Smooth muscle cell (in vitro differentiated cells): ENCODE data around the gene BOD1. TPM values are rescaled to one million over a fixed set of nuclear protein-coding genes. Genes with fewer than 3 reads are reported as not detected.
A peak's percentile ranks its signal among the peaks of the same experiment; 100 is the strongest.

Source experiments
- DNase-seq: peaks from one replicate; lab custom pipeline; 2025; ENCODE audit not compliant: unreplicated experiment; lab: John Stamatoyannopoulos, UW
- H2AFZ ChIP-seq: fragments of 200-600 bp; sonication (generic); 2 replicates; pipeline ENCODE4 v1.6.0; 2016; ENCODE audit warnings: antibody characterized with exemption, low read depth, mild to moderate bottlenecking
- H3F3A ChIP-seq: fragments of 200-600 bp; sonication (generic); 2 replicates; pipeline ENCODE4 v1.6.0; 2017; ENCODE audit warnings: antibody characterized with exemption, low read depth
- H3K27ac ChIP-seq: fragments of 200-600 bp; sonication (generic); 2 replicates; pipeline ENCODE4 v1.5.1; 2016; ENCODE audit warnings: low read depth, mild to moderate bottlenecking
- H3K27me3 ChIP-seq: fragments of 200-600 bp; sonication (generic); 2 replicates; pipeline ENCODE4 v1.6.1; 2016; ENCODE audit warnings: low read depth, mild to moderate bottlenecking
- H3K36me3 ChIP-seq: fragments of 200-600 bp; sonication (generic); 2 replicates; pipeline ENCODE4 v1.5.1; 2016; ENCODE audit warnings: low read depth
- H3K4me1 ChIP-seq: fragments of 200-600 bp; sonication (generic); 2 replicates; pipeline ENCODE4 v1.5.1; 2016; ENCODE audit warnings: low read depth
- H3K4me2 ChIP-seq: fragments of 200-600 bp; sonication (generic); 2 replicates; pipeline ENCODE4 v1.6.0; 2016; ENCODE audit warnings: mild to moderate bottlenecking
- H3K4me3 ChIP-seq: fragments of 200-600 bp; sonication (generic); 2 replicates; pipeline ENCODE4 v1.5.1; 2016; ENCODE audit warnings: mild to moderate bottlenecking
- H3K79me2 ChIP-seq: fragments of 200-600 bp; sonication (generic); 2 replicates; pipeline ENCODE4 v1.6.0; 2016; ENCODE audit warnings: low read depth, mild to moderate bottlenecking
- H3K9ac ChIP-seq: fragments of 200-600 bp; sonication (generic); 2 replicates; pipeline ENCODE4 v1.6.0; 2016; ENCODE audit warnings: low read depth
- H3K9me3 ChIP-seq: fragments of 200-600 bp; sonication (generic); replicated peaks from 2 replicates; pipeline ENCODE4 v1.5.1; 2016; ENCODE audit warnings: low read depth
- H4K20me1 ChIP-seq: fragments of 200-600 bp; sonication (generic); 2 replicates; pipeline ENCODE4 v1.6.0; 2016; ENCODE audit warnings: low read depth
- CTCF ChIP-seq: fragments of 200-600 bp; sonication (generic); IDR thresholded peaks from 2 replicates; pipeline ENCODE4 v1.5.1; 2017; ENCODE audit warnings: borderline replicate concordance, mild to moderate bottlenecking, antibody characterized with exemption; ENCODE audit not compliant: insufficient read depth, poor library complexity, severe bottlenecking
- WGBS: methylation state at CpG from one replicate; pipeline ENCODE4 v1.1.7; 2016; ENCODE audit warnings: low lambda C conversion rate; 5-methylcytosine and 5-hydroxymethylcytosine counted together
- polyA plus RNA-seq: library from polyadenylated mRNA; unstranded; fragments of >200 nt; fragmentation: Nextera tagmentation; extraction: Ambion mirVana; gene quantifications from 2 replicates; pipeline ENCODE4 v1.2.1, GENCODE V29; 2016
- total RNA-seq: library from RNA; depleted of rRNA; stranded (reverse); fragments of >200 nt; gene quantifications from 2 replicates; pipeline ENCODE4 v1.2.3, GENCODE V29; 2014

Gene BOD1
- total and polyA plus RNA-seq, 2 experiments from 2014 or later: 56.5 to 58.3 TPM

GRCh38 chr5:173615884-173616576, 420 bp downstream of the BOD1 start:
- peak overlapping the region; percentile 88 for H3K4me3 ChIP-seq
- peak; percentile 54 for DNase-seq
- H3K9me3 ChIP-seq: no peaks in the 10 kb centered on the region
- no peaks in the 10 kb centered on the region for H3F3A ChIP-seq
- H3K27me3 ChIP-seq: no peaks in the 10 kb centered on the region
- no peaks in the 10 kb centered on the region for H3K36me3 ChIP-seq
- H4K20me1 ChIP-seq: peaks cover 48% of the 10 kb centered on the region
- peak overlapping the region; percentile 86 for H3K4me2 ChIP-seq
- H3K9ac ChIP-seq: peak overlapping the region; percentile 98
- WGBS: 2% methylated on average over 44 of the region's 55 CpGs
- TF ChIP-seq CTCF: peak; percentile 44
- peaks cover 49% of the 10 kb centered on the region for H3K79me2 ChIP-seq
- H2AFZ ChIP-seq: peak overlapping the region; percentile 74
- H3K27ac ChIP-seq: peak overlapping the region; percentile 93
- H3K4me1 ChIP-seq: peaks cover 23% of the 10 kb centered on the region

- peaks cover 56% of the 10 kb centered on the region for H3K79me2 ChIP-seq
- no peak for TF ChIP-seq CTCF
- H3K4me1 ChIP-seq: peaks cover 23% of the 10 kb centered on the region
- 77% methylated on average over 7 of the region's 7 CpGs for WGBS
- H3K27ac ChIP-seq: no peak overlapping the region
- H2AFZ ChIP-seq: no peak overlapping the region
- H3K27me3 ChIP-seq: no peaks in the 10 kb centered on the region
- no peaks in the 10 kb centered on the region for H3K9me3 ChIP-seq
- no peak for DNase-seq
- peaks cover 62% of the 10 kb centered on the region for H4K20me1 ChIP-seq
- peaks cover 6% of the 10 kb centered on the region for H3K36me3 ChIP-seq
- H3F3A ChIP-seq: no peaks in the 10 kb centered on the region
- peak overlapping the region; percentile 88 for H3K4me3 ChIP-seq
- peak overlapping the region; percentile 34 for H3K9ac ChIP-seq
- H3K4me2 ChIP-seq: peak overlapping the region; percentile 86
These were observed 1.9 kb downstream of the BOD1 start for GRCh38 chr5:173614591-173614990.

GRCh38 chr5:173613433-173614159, 2.9 kb downstream of the BOD1 start:
- Histone ChIP-seq H3K9ac (no peak overlapping the region), H3K79me2 (peaks cover 56% of the 10 kb centered on the region), H2AFZ (no peak overlapping the region), H3K36me3 (peaks cover 8% of the 10 kb centered on the region), H3K4me1 (peaks cover 23% of the 10 kb centered on the region), H3K4me2 (peak overlapping the region; percentile 86), H3K27me3 (no peaks in the 10 kb centered on the region), H3F3A (no peaks in the 10 kb centered on the region), H3K4me3 (no peak overlapping the region), H3K27ac (no peak overlapping the region), H3K9me3 (no peaks in the 10 kb centered on the region), H4K20me1 (peaks cover 72% of the 10 kb centered on the region)
- no peak for TF ChIP-seq CTCF
- WGBS: 79% methylated on average over 8 of the region's 8 CpGs
- DNase-seq: no peak
